Stimulated activated CD8-positive, alpha-beta memory T cell treated with anti-CD3 and anti-CD28 coated beads, Interleukin-2, amount 100 ng/mL, for 1 hour (primary cell): ENCODE results near the gene RAMACL.

Experiments used
- DNase-seq, 2 donors: peaks; one replicate each; pipeline ENCODE4 v3.0.0-alpha.2; 2020; ENCODE audit warnings: low read depth in 2 of 2

RAMACL gene

GRCh38 chr6:166578536-166579236 lies 7.8 kb downstream of the RAMACL start:
- no peak for DNase-seq

GRCh38 chr6:166575205-166575604 lies 11.3 kb downstream of the RAMACL start:
- no peak for DNase-seq

GRCh38 chr6:166573511-166574216 lies 12.8 kb downstream of the RAMACL start:
- no peak for DNase-seq

- no peak for DNase-seq
Observed at GRCh38 chr6:166572370-166573261, 13.9 kb downstream of the RAMACL start.

GRCh38 chr6:166570929-166571713 lies 15.4 kb downstream of the RAMACL start:
- DNase-seq, result no peak

- no peak for DNase-seq
Observed at GRCh38 chr6:166569206-166569605, 17.3 kb downstream of the RAMACL start.

GRCh38 chr6:166567813-166568212 lies 18.7 kb downstream of the RAMACL start:
- no peak for DNase-seq

GRCh38 chr6:166567107-166567506 lies 19.4 kb downstream of the RAMACL start:
- no peak for DNase-seq

- no peak for DNase-seq
Observed at GRCh38 chr6:166566026-166567011, 20.2 kb downstream of the RAMACL start.

GRCh38 chr6:166565084-166565967 lies 21.2 kb downstream of the RAMACL start:
- no peak for DNase-seq

GRCh38 chr6:166563805-166564204 lies 22.7 kb downstream of the RAMACL start:
- no peak for DNase-seq

GRCh38 chr6:166563200-166563599 lies 23.3 kb downstream of the RAMACL start:
- DNase-seq, result no peak

- DNase-seq, result no peak
Observed at GRCh38 chr6:166562726-166563125, 23.8 kb downstream of the RAMACL start.

- no peak for DNase-seq
Observed at GRCh38 chr6:166561771-166562359, 24.6 kb downstream of the RAMACL start.

GRCh38 chr6:166560222-166560621 lies 26.3 kb downstream of the RAMACL start:
- no peak for DNase-seq

GRCh38 chr6:166559662-166560061 lies 26.8 kb downstream of the RAMACL start:
- no peak for DNase-seq

- DNase-seq, result no peak
Observed at GRCh38 chr6:166559211-166559610, 27.3 kb downstream of the RAMACL start.

GRCh38 chr6:166558156-166559005 lies 28.1 kb downstream of the RAMACL start:
- DNase-seq, result no peak
